Measurements from ENCODE around the gene CASKIN1.

The CASKIN1 gene

DNA sequence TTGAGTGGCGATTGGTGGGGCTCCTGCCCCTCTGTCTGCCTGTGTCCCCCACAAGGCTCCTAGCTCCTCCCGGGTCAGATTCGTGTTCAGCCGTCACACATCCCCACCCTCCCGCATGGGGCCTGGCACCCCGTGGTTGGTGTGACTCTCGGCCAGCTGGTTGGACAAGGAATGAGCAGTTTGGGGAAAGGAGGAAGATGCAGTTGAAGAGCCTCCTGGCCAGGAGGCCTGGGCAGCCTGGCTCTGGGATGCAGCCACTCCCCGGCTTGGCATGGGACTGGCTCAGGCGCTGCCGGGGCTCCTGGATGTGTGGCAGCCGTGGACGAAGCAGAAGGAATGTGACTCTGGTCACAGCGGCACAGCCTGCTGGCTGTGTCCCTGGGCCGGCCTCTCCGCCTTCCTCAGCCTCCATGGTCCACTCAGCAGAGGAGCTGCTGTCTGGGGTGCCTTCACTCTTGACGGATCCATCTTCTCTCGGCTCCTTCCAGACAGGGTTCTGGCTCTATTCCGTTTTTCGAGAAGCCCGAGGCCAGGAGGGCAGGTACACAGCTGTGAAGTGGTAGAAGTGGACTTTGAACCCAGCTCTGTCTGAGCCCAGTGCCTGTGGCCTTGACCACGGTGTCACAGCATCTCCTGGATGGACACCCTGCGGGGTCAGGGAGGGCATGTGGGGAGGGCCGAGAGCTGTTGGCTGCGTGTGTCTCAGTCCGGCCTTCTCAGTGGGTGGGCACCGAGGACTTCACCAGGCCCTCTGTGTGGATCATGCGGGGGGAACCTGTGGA is 38.7 kb downstream of the CASKIN1 start:
- no peaks in the 10 kb centered on the region for H3K9me3 Mint-ChIP-seq
- no peak for DNase-seq
- no peaks in the 10 kb centered on the region for H3K27me3 Mint-ChIP-seq
- CTCF ChIA-PET: no interaction called here
- peaks cover 16% of the 10 kb centered on the region for H3K36me3 Mint-ChIP-seq
- H3K4me3 Mint-ChIP-seq: peak overlapping the region; percentile 76
- peaks cover 39% of the 10 kb centered on the region for H3K4me1 Mint-ChIP-seq
- H3K27ac Mint-ChIP-seq: no peak overlapping the region

DNA sequence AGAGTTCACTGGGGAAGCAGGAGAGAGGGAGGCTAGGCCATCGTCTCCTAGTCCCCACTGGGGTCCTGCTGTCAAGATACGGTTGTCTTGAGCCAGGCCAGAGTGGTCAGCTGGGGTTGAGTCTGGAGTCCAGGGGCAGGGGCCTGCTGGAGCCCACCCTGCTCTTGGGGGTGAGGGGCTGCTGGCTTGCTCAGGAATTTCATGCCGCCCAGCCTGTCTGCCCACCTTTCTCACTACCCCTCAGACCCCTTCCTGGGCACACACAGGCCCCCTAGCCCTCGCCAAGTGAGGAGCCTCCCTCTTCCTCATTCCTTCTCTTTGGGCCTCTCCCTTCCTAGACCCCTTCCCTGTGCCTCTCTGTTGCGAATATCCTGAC is 39.6 kb downstream of the CASKIN1 start:
- H3K4me1 Mint-ChIP-seq: peaks cover 42% of the 10 kb centered on the region
- CTCF ChIA-PET: no interaction called here
- H3K4me3 Mint-ChIP-seq: peak overlapping the region; percentile 96
- H3K9me3 Mint-ChIP-seq: no peaks in the 10 kb centered on the region
- H3K36me3 Mint-ChIP-seq: peaks cover 12% of the 10 kb centered on the region
- peak overlapping the region; percentile 95 for H3K27ac Mint-ChIP-seq
- no peak for DNase-seq
- no peaks in the 10 kb centered on the region for H3K27me3 Mint-ChIP-seq

DNA sequence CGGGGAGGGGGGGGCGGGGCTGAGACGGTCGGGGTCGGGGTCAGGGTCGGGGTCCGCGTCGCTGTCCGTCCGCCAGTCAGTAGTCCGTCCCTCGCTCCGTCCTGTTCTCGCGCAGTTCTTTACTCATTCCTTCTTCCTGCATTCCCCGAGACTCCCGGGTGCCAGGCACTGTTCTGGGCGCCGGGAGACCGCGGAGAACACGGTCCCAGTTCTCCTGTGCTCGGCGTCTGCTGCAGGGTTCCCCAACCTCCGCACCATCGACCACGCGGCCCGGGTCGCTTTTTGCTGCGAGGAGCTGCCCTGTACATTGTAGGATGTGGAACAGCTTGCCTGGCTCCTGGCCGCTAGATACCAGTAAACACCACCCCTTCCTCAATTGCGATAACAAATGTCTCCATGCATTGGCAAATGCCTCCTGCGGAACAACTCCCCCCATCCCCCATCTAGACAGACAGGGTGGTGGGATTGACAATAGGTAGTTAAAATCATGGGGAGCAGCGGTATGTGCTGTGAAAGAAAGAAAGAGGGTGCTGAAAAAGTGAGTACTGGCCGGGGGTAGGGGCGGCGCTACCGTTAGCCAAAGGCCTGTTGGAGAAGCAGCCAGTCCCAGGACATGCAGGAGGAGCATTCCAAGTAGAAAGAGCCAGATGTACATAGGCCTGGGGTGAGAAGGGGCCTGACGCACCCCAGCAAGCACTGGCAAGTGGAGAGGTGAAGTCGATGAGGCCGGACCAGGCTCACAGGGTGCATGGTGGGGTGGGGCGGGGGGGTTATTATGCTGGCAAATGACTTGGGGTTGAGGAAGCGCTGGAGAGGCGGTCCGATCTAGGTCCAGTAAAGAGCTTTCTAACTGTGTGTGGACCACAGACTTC is 40.2 kb downstream of the CASKIN1 start:
- DNase-seq: peak; percentile 43
- Mint-ChIP-seq H3K9me3 (no peaks in the 10 kb centered on the region), H3K27me3 (no peaks in the 10 kb centered on the region), H3K27ac (peak overlapping the region; percentile 95), H3K4me1 (peaks cover 48% of the 10 kb centered on the region), H3K36me3 (peaks cover 15% of the 10 kb centered on the region), H3K4me3 (peak overlapping the region; percentile 96)
- CTCF ChIA-PET: interaction anchor here (0.6 to 2.2 kb wide), 3 partner anchors 15 to 132 kb away, joined by 3 to 11 read pairs (median 5); no protein-coding TSS in a partner anchor

DNA sequence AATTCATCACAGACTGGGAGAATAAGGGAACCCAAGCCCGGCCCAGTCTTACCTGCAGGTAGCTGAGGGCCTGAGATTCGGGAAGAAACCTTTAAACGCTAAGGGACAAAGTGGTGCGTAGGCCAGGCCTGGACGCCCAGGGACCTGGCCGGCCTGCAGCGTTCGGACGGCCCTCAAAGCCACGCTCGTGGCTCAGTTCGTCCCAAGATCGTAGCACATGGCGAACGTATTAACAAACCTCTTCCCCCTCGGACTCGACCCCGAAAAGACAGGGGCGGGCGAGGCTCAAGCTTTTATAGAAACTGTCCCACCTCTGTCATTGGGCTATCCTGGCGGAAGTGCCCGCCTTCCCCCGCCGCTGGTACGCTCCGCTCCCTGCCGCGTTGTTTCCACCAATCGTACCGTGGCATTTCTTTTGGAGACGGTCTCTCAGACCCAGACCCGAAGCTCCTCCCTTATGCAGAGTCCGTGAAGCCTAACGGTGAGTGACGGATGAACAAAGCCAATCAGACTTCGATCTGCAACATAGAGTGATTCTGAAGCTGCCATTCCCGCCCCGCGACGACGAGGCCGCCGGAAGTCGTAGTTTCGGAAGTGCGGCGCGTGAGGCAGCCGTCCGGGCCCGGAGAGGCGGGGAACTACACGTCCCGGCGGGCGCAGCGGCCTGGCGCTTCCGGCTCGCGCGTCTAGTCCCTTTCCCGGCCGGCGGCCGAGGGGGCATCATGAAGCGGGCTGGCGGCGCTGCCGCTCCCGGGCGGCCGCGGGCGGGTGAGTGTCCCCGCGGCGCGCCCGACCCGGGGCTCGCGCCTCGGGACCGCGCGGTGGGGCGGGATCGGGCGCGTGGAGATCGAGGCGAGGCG is 41.1 kb downstream of the CASKIN1 start, which contains the start of gene TRAF7:
Gene TRAF7 (plus strand): TSS at position 692 of the 860 bp plus-strand sequence. CDS start 8,139 bp downstream, outside the sequence.
- Mint-ChIP-seq H3K9me3 (no peaks in the 10 kb centered on the region), H3K36me3 (peaks cover 18% of the 10 kb centered on the region), H3K27ac (peak within 1 kb of the TSS; percentile 95), H3K27me3 (peaks cover 3% of the 10 kb centered on the region), H3K4me1 (peaks cover 51% of the 10 kb centered on the region), H3K4me3 (peak within 1 kb of the TSS; percentile 96)
- CTCF ChIA-PET: interaction anchor here (0.7 to 2.2 kb wide), 6 partner anchors 15 to 334 kb away, joined by 3 to 11 read pairs (median 3); partner anchors contain the start of genes NTHL1 and TSC2
- DNase-seq: peak; percentile 98

DNA sequence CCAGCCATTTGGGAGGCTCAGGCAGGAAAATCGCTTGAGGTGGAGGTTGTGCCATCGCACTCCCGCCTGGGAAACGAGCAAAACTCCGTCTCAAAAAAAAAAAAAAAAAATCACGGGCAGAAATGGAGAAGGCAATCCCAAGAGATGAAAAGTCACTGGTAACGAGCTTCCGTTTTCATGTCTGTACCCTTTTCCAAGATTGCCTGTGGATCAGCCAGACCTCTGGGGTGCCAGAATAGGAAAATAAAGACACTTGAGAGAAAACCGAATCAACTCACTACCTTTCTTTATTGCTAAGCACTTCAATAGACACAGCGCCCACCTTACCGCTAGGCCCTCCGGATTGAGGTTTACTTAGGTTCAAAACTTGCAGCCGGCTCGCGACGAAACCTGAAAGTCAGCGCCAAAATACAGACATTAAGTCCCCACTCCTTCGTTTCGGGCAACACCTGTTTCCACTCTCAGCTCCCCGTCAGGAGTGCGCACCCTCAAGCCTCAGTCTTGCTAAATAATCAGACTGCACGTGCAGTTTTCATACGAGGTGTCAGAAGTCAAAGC is 41.8 kb downstream of the CASKIN1 start:
- Mint-ChIP-seq H3K27me3 (peaks cover 10% of the 10 kb centered on the region), H3K27ac (peak overlapping the region; percentile 70), H3K9me3 (no peaks in the 10 kb centered on the region), H3K36me3 (peaks cover 18% of the 10 kb centered on the region), H3K4me3 (peak overlapping the region; percentile 75), H3K4me1 (peaks cover 57% of the 10 kb centered on the region)
- peak; percentile 53 for DNase-seq
- CTCF ChIA-PET: interaction anchor here (0.7 to 2.2 kb wide), 6 partner anchors 14 to 335 kb away, joined by 3 to 11 read pairs (median 3); partner anchors contain the start of genes NTHL1 and TSC2

DNA sequence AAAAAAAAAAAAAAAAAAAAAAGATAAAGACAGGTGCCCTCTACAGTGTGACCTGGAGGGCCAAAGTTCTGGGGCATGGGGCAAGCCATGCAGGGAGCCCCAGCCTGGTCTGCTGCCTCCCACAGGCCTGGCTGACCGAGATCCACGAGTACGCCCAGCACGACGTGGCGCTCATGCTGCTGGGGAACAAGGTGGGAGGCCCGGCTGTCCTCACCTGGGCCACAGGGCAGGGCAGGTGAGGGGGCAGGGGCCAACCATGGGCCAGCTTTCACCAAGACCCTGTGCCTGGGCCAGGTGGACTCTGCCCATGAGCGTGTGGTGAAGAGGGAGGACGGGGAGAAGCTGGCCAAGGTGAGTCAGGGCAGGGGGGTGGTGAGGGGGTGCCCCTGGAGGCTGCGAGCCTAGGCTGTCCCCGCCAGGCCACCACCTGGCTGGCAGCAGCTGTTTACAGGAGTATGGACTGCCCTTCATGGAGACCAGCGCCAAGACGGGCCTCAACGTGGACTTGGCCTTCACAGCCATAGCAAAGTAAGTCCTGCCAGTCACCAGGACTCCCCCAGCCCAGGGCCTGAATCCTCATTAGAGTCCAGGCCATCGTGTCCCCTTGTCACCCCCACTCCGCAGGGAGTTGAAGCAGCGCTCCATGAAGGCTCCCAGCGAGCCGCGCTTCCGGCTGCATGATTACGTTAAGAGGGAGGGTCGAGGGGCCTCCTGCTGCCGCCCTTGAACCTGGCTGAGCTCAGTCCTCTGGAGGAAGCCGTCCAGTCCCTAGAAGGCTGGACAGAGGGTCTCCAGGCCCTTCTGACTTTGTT is 43.5 kb downstream of the CASKIN1 start:
- H3K4me1 Mint-ChIP-seq: peaks cover 56% of the 10 kb centered on the region
- peaks cover 18% of the 10 kb centered on the region for H3K36me3 Mint-ChIP-seq
- CTCF ChIA-PET: interaction anchor here (1.3 kb wide), 2 partner anchors 12 to 17 kb away, joined by 4 to 6 read pairs; partner anchors contain the start of gene PKD1

DNA sequence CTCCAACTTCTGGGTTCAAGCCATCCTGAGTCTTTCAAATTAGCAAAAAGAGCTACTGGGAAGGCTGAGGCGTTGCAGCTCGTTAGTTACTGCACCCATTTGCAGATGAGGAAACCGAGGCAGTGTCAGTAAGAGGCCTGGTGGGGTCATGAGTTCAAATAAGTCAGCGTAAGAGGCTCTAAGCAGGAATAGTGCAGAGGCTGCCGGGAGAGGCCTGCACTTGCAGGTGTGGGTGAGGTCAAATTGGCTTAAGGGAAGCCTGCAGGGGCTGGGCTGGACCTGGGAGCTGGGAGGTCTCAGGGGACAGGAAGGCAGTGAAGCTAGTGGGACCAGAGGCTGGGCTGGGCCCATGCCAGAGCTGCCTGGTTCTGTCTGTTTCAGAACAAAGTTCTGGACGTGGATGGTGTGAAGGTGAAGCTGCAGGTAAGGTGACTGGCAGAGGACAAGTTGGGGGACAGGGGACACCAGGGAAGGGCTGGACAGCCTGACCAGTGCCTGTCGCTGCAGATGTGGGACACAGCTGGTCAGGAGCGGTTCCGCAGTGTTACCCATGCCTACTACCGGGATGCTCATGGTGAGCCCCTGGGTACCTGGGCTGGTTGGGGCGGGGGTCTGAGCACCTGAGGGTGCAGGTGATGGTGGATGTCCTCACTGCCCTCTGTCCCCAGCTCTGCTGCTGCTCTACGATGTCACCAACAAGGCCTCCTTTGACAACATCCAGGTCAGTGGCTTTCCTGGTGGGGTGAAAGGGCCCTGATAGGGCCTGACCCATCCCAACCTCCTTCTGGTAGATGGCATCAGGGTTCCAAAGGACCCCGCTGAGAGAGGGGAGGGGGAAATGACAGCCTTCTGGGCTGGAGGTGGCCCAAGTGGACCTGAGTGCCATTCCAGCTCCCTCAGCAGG is 45.0 kb downstream of the CASKIN1 start:
- no peak for DNase-seq
- Mint-ChIP-seq H3K4me3 (peak overlapping the region; percentile 58), H3K27ac (no peak overlapping the region), H3K9me3 (no peaks in the 10 kb centered on the region), H3K36me3 (peaks cover 18% of the 10 kb centered on the region), H3K27me3 (peaks cover 36% of the 10 kb centered on the region), H3K4me1 (peaks cover 41% of the 10 kb centered on the region)
- CTCF ChIA-PET: interaction anchor here (0.7 to 1.3 kb wide), 5 partner anchors 11 to 332 kb away, joined by 3 to 4 read pairs (median 3); partner anchors contain the start of gene PKD1

More for the DNA sequence above, 43.5 kb downstream of the CASKIN1 start:
- DNase-seq: no peak
- peak overlapping the region; percentile 67 for H3K27ac Mint-ChIP-seq
- H3K4me3 Mint-ChIP-seq: peak overlapping the region; percentile 75
- H3K27me3 Mint-ChIP-seq: peaks cover 21% of the 10 kb centered on the region
- H3K9me3 Mint-ChIP-seq: no peaks in the 10 kb centered on the region

DNA sequence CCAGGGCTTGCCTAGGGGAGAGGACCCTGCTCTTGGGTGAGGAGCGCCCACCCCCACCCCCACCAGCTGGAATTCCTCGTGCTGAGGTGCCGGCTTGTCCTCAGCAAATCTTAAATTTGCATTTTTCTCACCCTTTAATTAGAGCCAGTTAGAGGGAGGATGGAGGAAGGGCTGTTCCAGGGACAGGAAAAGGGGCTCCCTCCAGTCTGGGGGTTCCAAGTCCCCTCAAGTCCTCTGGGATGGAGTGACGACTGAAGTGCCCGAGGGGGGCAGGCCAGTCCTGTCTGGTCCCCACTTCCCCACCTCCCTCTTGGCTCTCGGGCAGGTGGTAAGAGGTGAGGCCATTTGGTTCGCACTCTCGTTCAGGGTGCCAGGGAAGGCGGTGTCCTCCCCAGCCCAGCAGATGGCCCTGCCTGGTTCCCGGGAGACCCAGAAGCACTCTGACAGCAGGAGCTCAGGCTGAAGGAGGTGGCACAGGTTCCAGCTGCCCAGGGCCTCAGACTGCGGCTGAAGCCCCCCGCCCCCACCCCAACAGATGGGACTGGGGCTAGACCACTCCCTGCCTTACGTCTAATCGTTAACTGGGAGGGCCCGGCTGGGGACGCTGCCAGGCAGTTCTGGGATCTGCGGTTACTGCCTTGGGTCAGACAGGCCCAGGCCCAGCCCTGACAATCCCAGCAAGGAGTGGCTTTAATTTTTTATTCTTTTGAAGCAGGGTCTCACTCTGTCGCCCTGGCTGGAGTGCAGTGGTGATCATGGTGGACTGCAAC is 45.8 kb downstream of the CASKIN1 start:
- H3K27me3 Mint-ChIP-seq: peaks cover 42% of the 10 kb centered on the region
- DNase-seq: no peak
- no peak overlapping the region for H3K4me3 Mint-ChIP-seq
- H3K27ac Mint-ChIP-seq: no peak overlapping the region
- CTCF ChIA-PET: interaction anchor here (0.6 to 1.0 kb wide), 4 partner anchors 10 to 351 kb away, joined by 3 to 4 read pairs (median 3); no protein-coding TSS in a partner anchor
- H3K9me3 Mint-ChIP-seq: no peaks in the 10 kb centered on the region
- peaks cover 37% of the 10 kb centered on the region for H3K4me1 Mint-ChIP-seq
- H3K36me3 Mint-ChIP-seq: peaks cover 18% of the 10 kb centered on the region

DNA sequence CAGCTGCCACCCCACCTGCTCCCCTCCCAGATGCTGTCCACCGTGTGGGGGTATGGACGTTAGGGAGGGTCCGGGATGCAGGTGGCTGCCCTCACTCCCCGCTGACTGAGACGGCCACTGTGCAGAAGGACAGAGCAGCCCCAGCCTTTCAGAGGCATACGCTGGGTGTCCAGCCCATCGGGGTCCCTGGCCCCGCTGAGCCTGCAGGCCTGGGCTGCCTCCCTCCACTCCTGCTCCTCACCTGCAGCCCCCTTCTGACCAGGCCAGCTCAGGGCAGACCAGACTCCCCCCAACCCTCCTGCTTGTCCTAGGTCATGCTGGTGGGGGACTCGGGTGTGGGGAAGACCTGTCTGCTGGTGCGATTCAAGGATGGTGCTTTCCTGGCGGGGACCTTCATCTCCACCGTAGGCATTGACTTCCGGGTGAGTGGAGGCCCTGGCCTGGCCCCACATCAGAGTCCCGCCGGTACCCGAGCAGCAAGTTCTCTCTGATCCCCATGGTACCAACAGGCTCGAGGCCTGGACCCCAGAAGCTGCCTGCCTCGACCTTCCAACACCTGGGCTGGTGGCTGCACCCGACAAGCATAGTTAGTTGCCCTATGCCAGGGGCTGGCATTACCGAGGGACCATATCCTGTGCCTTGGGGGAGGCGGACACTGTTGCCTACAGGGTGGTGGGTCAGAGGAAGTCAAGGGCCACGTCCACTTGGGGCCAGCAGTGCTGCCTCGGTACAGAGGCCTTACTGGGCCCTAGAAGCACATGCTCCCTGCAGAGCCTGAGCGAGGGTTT is 46.6 kb downstream of the CASKIN1 start:
- no peaks in the 10 kb centered on the region for H3K9me3 Mint-ChIP-seq
- peaks cover 44% of the 10 kb centered on the region for H3K27me3 Mint-ChIP-seq
- CTCF ChIA-PET: interaction anchor here (1.0 to 1.5 kb wide), 2 partner anchors 9 kb away, joined by 4 to 6 read pairs; no protein-coding TSS in a partner anchor
- H3K36me3 Mint-ChIP-seq: peaks cover 17% of the 10 kb centered on the region
- DNase-seq: no peak
- H3K4me1 Mint-ChIP-seq: peaks cover 37% of the 10 kb centered on the region
- no peak overlapping the region for H3K27ac Mint-ChIP-seq
- no peak overlapping the region for H3K4me3 Mint-ChIP-seq

DNA sequence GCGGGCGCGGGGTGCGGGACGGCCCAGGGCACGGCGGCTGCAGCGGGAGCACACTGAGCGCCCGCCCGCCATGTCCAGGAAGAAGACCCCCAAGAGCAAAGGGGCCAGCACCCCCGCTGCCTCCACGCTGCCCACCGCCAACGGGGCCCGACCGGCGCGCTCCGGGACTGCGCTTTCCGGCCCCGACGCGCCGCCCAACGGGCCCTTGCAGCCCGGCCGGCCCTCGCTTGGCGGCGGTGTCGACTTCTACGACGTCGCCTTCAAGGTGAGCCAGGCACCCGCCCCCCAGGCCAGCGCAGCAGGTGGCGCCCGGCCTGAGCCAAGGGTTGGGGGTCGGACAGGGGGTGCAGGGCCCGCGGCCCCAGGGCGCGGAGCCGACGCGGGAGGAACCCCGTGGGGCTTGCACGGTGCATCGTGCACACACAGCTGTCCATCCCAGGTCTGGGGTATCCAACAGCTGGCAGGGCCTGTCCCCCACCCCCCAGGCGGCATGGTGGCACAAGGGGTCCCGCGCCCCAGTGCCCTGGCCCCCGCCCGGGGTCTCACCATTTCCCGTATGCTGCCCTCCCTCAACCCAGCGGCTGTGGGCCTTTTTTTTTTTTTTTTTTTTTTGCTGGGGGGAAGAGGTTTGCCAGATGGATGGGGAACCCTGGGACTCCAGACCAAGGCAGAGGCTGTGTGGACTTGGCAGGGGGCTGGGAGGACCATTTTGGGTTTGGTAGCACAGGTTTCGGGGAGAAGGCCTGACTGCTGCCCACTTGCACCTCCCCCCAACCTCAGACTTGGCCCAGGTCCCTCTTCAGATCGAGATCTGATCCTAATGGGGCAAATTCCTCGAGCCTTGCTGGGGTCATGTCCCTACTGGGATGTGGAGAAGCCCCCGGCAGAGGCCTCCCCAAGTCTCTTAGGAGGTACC is 47.4 kb downstream of the CASKIN1 start:
- Mint-ChIP-seq H3K4me3 (peak overlapping the region; percentile 33), H3K27ac (no peak overlapping the region), H3K9me3 (no peaks in the 10 kb centered on the region), H3K27me3 (peaks cover 45% of the 10 kb centered on the region), H3K4me1 (peaks cover 32% of the 10 kb centered on the region), H3K36me3 (peaks cover 10% of the 10 kb centered on the region)
- CTCF ChIA-PET: interaction anchor here (1.5 to 2.3 kb wide), 2 partner anchors 8 to 144 kb away, joined by 6 to 10 read pairs; no protein-coding TSS in a partner anchor
- peak; percentile 53 for DNase-seq
